ENCODE results near the gene CBFB.

Gene CBFB

GRCh38 chr16:67063008-67063407 is 34.1 kb downstream of the CBFB start:
- peak overlapping the region; percentile 58 for H3K4me3 ChIP-seq
- peaks cover 67% of the 10 kb centered on the region for H3K4me1 ChIP-seq
- H3K9ac ChIP-seq = peak overlapping the region; percentile 79
- no peaks in the 10 kb centered on the region for H3K27me3 ChIP-seq
- TF ChIP-seq Cebpa-rat (IDR thresholded peaks at IDR 0.05) = no peak
- peaks cover 33% of the 10 kb centered on the region for H3K9me3 ChIP-seq
- peak overlapping the region; percentile 95 for H3K27ac ChIP-seq
- peaks cover 45% of the 10 kb centered on the region for H3K36me3 ChIP-seq
- peak overlapping the region; percentile 85 for H3K4me2 ChIP-seq
- no peaks in the 10 kb centered on the region for H4K20me1 ChIP-seq

DNA sequence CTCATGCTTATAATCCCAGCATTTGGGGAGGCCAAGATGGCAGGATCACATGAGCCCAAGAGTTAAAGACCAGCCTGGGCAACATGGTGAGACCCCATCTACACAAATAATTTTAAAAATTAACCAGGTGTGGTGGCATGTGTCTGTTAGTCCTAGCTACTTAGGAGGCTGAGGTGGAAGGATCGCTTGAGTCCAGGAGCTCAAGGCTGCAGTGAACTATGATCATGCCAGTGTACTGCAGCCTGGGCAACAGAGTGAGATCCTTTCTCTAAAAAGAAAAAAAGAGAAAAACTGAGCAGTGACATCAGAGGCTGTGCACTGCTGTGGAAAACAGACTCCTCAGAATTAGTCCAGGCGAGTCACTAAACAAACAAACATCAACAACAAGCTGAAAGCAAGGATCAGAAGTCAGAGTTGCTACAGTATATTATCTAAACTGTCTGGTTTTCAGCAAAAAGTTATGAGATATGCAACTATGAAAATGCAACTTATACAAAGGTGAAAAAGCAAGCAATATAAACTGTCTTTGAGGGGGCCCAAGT is 39.3 kb downstream of the CBFB start:
- no peak overlapping the region for H3K4me2 ChIP-seq
- peaks cover 45% of the 10 kb centered on the region for H3K4me1 ChIP-seq
- H3K36me3 ChIP-seq = peaks cover 71% of the 10 kb centered on the region
- no peak for TF ChIP-seq Cebpa-rat (IDR thresholded peaks at IDR 0.05)
- H3K27me3 ChIP-seq = no peaks in the 10 kb centered on the region
- H3K9ac ChIP-seq = no peak overlapping the region
- no peak overlapping the region for H3K27ac ChIP-seq
- peaks cover 25% of the 10 kb centered on the region for H3K9me3 ChIP-seq
- H3K4me3 ChIP-seq = no peak overlapping the region
- no peaks in the 10 kb centered on the region for H4K20me1 ChIP-seq

- Histone ChIP-seq H3K4me2 (no peak overlapping the region), H3K9ac (0 out of 2 replicates have a peak overlapping the region, but pooled peaks have one; percentile 7), H3K36me3 (peaks cover 96% of the 10 kb centered on the region), H3K4me1 (peaks cover 18% of the 10 kb centered on the region), H3K27me3 (no peaks in the 10 kb centered on the region), H3K4me3 (no peak overlapping the region), H3K27ac (0 out of 2 replicates have a peak overlapping the region, but pooled peaks have one; percentile 6), H3K9me3 (peaks cover 19% of the 10 kb centered on the region), H4K20me1 (0 out of 2 replicates have a peak, but pooled peaks cover 8% of the 10 kb centered on the region)
- no peak for TF ChIP-seq Cebpa-rat (IDR thresholded peaks at IDR 0.05)
Measured at GRCh38 chr16:67071476-67072048, 42.6 kb downstream of the CBFB start.

- H3K4me1 ChIP-seq = peaks cover 3% of the 10 kb centered on the region
- H3K36me3 ChIP-seq = peaks cover 88% of the 10 kb centered on the region
- H3K4me2 ChIP-seq = no peak overlapping the region
- H3K27me3 ChIP-seq = no peaks in the 10 kb centered on the region
- no peak for TF ChIP-seq Cebpa-rat (IDR thresholded peaks at IDR 0.05)
- H3K4me3 ChIP-seq = no peak overlapping the region
- no peak overlapping the region for H3K27ac ChIP-seq
- no peaks in the 10 kb centered on the region for H3K9me3 ChIP-seq
- no peak overlapping the region for H3K9ac ChIP-seq
- peaks cover 13% of the 10 kb centered on the region; the same call in 1 of the 2 replicates for H4K20me1 ChIP-seq
Measured at GRCh38 chr16:67075331-67075730, 46.4 kb downstream of the CBFB start.

DNA sequence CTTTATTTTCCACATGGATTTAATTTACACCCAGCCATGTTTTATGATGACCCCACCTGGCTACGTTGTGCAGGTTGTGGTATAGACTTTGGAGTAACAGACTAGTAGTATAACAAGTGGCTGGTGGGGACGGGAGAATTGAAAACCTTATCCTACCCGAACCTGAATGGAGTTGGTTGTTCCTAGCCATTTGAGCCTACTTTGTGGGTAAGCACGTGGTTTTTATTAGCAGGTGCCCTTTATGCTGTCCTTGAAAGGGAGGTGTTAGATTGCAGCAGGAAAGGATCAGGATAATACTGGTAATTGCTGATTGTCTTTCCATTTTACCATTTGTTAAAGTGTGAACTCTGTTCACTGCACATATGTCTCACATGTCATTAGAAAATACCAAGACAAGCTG is 48.9 kb downstream of the CBFB start:
- peaks cover 78% of the 10 kb centered on the region for H3K36me3 ChIP-seq
- no peak overlapping the region for H3K4me3 ChIP-seq
- no peak overlapping the region for H3K27ac ChIP-seq
- no peaks in the 10 kb centered on the region for H3K27me3 ChIP-seq
- peaks cover 13% of the 10 kb centered on the region; the same call in 1 of the 2 replicates for H4K20me1 ChIP-seq
- peaks cover under 1% of the 10 kb centered on the region for H3K4me1 ChIP-seq
- no peak overlapping the region for H3K9ac ChIP-seq
- H3K4me2 ChIP-seq = no peak overlapping the region
- no peaks in the 10 kb centered on the region for H3K9me3 ChIP-seq
- no peak for TF ChIP-seq Cebpa-rat (IDR thresholded peaks at IDR 0.05)

DNA sequence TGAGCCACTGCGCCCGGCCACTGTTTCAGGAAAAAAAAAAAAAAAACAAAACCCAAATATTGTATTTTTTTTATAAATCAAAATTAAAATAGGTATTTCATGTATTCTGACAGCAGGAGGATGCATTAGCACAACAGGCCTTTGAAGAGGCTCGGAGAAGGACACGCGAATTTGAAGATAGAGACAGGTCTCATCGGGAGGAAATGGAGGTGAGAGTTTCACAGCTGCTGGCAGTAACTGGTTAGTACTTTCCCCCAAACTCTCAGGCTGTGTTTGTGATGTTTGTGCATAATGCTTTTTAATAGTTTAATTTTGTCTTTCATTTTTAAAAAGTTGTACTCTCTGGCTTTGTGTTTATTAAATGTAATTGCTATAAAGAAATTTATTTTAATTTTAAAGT is 53.2 kb downstream of the CBFB start:
- H3K4me2 ChIP-seq = no peak overlapping the region
- peaks cover 24% of the 10 kb centered on the region for H3K4me1 ChIP-seq
- TF ChIP-seq Cebpa-rat (IDR thresholded peaks at IDR 0.05) = no peak
- H3K4me3 ChIP-seq = no peak overlapping the region
- H3K36me3 ChIP-seq = peaks cover 75% of the 10 kb centered on the region
- no peaks in the 10 kb centered on the region for H3K27me3 ChIP-seq
- no peaks in the 10 kb centered on the region for H3K9me3 ChIP-seq
- H3K9ac ChIP-seq = no peak overlapping the region
- H3K27ac ChIP-seq = no peak overlapping the region
- H4K20me1 ChIP-seq = peaks cover 15% of the 10 kb centered on the region; the same call in 1 of the 2 replicates

DNA sequence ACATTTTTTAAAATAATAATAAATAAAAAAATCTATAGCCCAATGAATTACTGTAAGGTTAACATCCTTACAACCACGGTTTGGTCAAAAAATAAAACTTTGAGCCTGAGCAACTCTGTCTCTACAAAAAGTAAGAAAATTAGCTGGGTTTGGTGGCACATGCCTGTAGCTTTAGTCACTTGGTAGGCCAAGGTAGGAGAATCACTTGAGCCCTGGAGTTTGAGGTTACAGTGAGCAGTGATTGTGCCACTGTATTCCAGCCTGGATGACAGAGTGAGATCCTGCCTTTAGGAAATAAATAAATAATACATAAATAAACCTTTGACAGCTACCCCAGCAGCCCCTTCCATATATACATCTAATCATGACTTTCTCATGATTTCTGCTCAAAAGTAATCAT is 53.9 kb downstream of the CBFB start:
- no peaks in the 10 kb centered on the region for H3K27me3 ChIP-seq

DNA sequence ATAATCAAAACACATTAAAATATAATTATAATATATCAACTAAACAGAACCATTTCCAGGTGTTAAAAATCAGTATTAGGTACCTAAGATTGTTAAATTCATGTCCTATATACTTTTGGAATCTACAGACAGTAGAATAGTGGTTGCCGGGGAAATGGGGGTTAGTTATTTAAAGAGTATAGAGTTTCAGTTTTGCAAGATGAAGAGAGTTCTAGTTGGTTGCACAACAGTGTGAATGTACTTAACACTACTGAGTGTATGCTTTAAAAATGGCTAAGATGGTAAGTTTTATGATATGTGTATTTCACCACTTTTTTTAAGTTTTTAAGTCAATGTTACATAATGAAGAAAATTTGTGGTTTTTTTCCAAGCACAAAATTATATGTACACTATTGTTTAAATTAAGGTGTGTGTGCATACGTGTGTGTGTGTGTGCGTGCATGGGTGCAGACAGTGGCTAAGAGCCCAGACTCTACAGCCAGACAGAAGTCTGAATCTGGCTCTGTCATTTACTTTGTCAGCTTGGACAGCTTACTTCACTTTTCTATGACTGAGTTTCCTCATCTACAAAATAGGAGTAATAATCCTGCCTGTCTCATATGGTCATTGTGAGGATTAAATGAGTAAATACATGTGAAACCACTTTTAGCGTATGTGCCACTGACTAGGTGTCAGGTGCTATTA is 55.5 kb downstream of the CBFB start:
- peaks cover 73% of the 10 kb centered on the region for H3K36me3 ChIP-seq
- H3K4me1 ChIP-seq = peaks cover 24% of the 10 kb centered on the region
- TF ChIP-seq Cebpa-rat (IDR thresholded peaks at IDR 0.05) = peak; percentile 70; the same call in 1 of the 2 replicates
- H3K9me3 ChIP-seq = no peaks in the 10 kb centered on the region
- no peaks in the 10 kb centered on the region for H3K27me3 ChIP-seq
- no peak overlapping the region for H3K9ac ChIP-seq
- H3K4me3 ChIP-seq = no peak overlapping the region
- peaks cover 28% of the 10 kb centered on the region for H4K20me1 ChIP-seq
- H3K4me2 ChIP-seq = peak overlapping the region; percentile 71
- no peak overlapping the region for H3K27ac ChIP-seq

More for the DNA sequence above, 53.9 kb downstream of the CBFB start:
- no peaks in the 10 kb centered on the region for H3K9me3 ChIP-seq
- peaks cover 22% of the 10 kb centered on the region; the same call in 1 of the 2 replicates for H4K20me1 ChIP-seq
- peaks cover 80% of the 10 kb centered on the region for H3K36me3 ChIP-seq
- H3K9ac ChIP-seq = no peak overlapping the region
- H3K4me3 ChIP-seq = no peak overlapping the region
- TF ChIP-seq Cebpa-rat (IDR thresholded peaks at IDR 0.05) = no peak
- no peak overlapping the region for H3K27ac ChIP-seq
- H3K4me2 ChIP-seq = no peak overlapping the region
- H3K4me1 ChIP-seq = peaks cover 24% of the 10 kb centered on the region

DNA sequence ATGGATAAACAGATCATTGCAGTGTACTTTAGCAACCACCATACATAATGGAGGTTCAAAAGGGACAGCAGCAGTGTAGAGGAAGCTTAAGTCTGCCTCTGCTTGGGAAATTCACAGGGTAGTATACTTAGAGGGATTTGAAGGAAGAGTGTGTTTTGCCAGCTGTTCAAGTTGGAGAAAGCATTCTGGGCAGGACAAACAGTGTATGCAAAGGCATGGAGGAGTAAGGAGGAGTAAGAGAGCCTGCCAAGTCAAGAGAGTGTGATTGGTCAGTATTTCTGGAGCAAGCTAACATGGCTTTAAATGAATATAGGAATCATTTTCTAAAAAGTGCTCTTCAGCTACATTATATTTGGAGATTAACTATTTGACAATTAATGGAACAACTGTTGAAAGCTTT is 57.9 kb downstream of the CBFB start:
- TF ChIP-seq Cebpa-rat (IDR thresholded peaks at IDR 0.05) = no peak
- Histone ChIP-seq H3K27me3 (no peaks in the 10 kb centered on the region), H3K4me3 (no peak overlapping the region), H3K27ac (no peak overlapping the region), H3K9me3 (no peaks in the 10 kb centered on the region), H3K4me2 (no peak overlapping the region), H3K4me1 (peaks cover 24% of the 10 kb centered on the region), H3K36me3 (peaks cover 72% of the 10 kb centered on the region), H4K20me1 (peaks cover 47% of the 10 kb centered on the region), H3K9ac (no peak overlapping the region)

DNA sequence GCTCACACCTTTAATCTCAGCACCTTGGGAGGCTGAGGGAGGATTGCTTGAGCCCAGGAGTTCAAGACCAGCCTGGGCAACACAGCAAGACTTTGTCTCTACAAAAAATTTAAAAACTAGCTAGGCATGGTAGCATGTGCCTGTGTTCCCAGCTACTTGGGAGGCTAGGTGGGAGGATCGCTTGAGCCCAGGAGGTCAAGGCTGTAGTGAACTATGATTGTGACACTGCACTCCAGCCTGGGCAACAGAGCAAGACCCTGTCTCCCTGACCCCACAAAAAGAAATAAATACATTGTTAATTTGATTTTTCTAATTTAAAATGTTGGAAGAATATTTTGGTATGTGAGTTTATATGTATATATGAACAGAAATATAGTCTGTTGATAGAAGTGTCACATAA is 58.3 kb downstream of the CBFB start:
- Histone ChIP-seq H3K27ac (no peak overlapping the region), H3K4me2 (no peak overlapping the region), H4K20me1 (peaks cover 47% of the 10 kb centered on the region), H3K27me3 (no peaks in the 10 kb centered on the region), H3K4me3 (no peak overlapping the region), H3K9me3 (no peaks in the 10 kb centered on the region), H3K36me3 (peaks cover 73% of the 10 kb centered on the region), H3K9ac (no peak overlapping the region), H3K4me1 (peaks cover 24% of the 10 kb centered on the region)
- TF ChIP-seq Cebpa-rat (IDR thresholded peaks at IDR 0.05) = no peak

Measured in BLaER1 (cell line).